Panc1 (cell line): ENCODE results near the gene MVK. TPM values are rescaled to one million over a fixed set of nuclear protein-coding genes. Genes with fewer than 3 reads are reported as not detected.
A peak's percentile ranks its signal among the peaks of the same experiment; 100 is the strongest.

Experiments used
- ATAC-seq: fragments of 200-7000 bp; cut with Tn5 transposase; 2 replicates; pipeline ENCODE4 v1.9.1; 2020; ENCODE audit warnings: mild to moderate bottlenecking, moderate library complexity
- BruUV-seq: library from RNA; stranded (reverse); fragments of 400-500 nt; replicated peaks from 2 replicates; lab custom pipeline; 2021; lab: Mats Ljungman, UMichigan
- CTCF ChIA-PET: fragments of 300-600 bp; sonication (Branson Sonifier 250); formaldehyde crosslinking; loops from one replicate; lab custom pipeline; 2022; ENCODE audit warnings: antibody characterized with exemption; lab: Charles Lee
- POLR2A ChIA-PET: fragments of 300-600 bp; sonication (Branson Sonifier 250); formaldehyde crosslinking; loops from one replicate; lab custom pipeline; 2022; ENCODE audit warnings: antibody characterized with exemption; lab: Charles Lee
- DNase-seq: peaks from one replicate; pipeline ENCODE4 v3.0.0-alpha.2; 2010; ENCODE audit warnings: low read depth, low spot score
- H3K27ac ChIP-seq: 2 replicates; pipeline ENCODE4 v1.5.1; 2011; ENCODE audit warnings: mild to moderate bottlenecking, low read length, inconsistent platforms
- H3K27me3 ChIP-seq: fragments of 200-500 bp; sonication (Bioruptor generic); 2 replicates; pipeline ENCODE4 v1.6.0; 2014; ENCODE audit warnings: low read length, inconsistent platforms; ENCODE audit not compliant: control insufficient read depth, insufficient read depth
- H3K36me3 ChIP-seq: fragments of 200-500 bp; sonication (Bioruptor generic); 2 replicates; pipeline ENCODE4 v1.5.1; 2014; ENCODE audit warnings: inconsistent platforms, mild to moderate bottlenecking, low read length, moderate library complexity; ENCODE audit not compliant: control insufficient read depth, insufficient read depth
- H3K4me1 ChIP-seq: 2 replicates; pipeline ENCODE4 v1.5.1; 2011; ENCODE audit warnings: inconsistent platforms, mild to moderate bottlenecking, low read length, moderate library complexity; ENCODE audit not compliant: control insufficient read depth, insufficient read depth
- H3K4me3 ChIP-seq, 2 experiments: 2 replicates each; pipeline ENCODE4 v1.5.1; 2011 to 2012; ENCODE audit warnings: low read depth in 2 of 2, low read length in 2 of 2, mild to moderate bottlenecking in 2 of 2, inconsistent platforms in 1 of 2, moderate library complexity in 1 of 2
- H3K9me3 ChIP-seq: fragments of 200-500 bp; sonication (Bioruptor generic); 2 replicates; pipeline ENCODE4 v1.5.1; 2014; ENCODE audit warnings: low read depth, mild to moderate bottlenecking, inconsistent platforms, low read length, moderate library complexity; ENCODE audit not compliant: control insufficient read depth, insufficient read depth
- CTCF ChIP-seq: fragments of 450-650 bp; IDR thresholded peaks from 2 replicates; pipeline ENCODE4 v1.5.1; 2017; ENCODE audit warnings: mild to moderate bottlenecking
- POLR2AphosphoS5 ChIP-seq: IDR thresholded peaks from 2 replicates; pipeline ENCODE4 v1.6.1; 2012; ENCODE audit warnings: mild to moderate bottlenecking, low read depth, low read length, moderate library complexity
- REST ChIP-seq, 2 experiments: IDR thresholded peaks; 2 replicates each; pipeline ENCODE4 v1.6.1; 2011 to 2012; ENCODE audit warnings: low read depth in 2 of 2, control low read depth in 1 of 2, low read length in 1 of 2, mild to moderate bottlenecking in 1 of 2, moderate library complexity in 1 of 2; ENCODE audit not compliant: insufficient read depth in 1 of 2
- SIN3A ChIP-seq: IDR thresholded peaks from 2 replicates; pipeline ENCODE4 v1.6.1; 2012; ENCODE audit warnings: low read depth, mild to moderate bottlenecking, low read length, moderate library complexity, borderline replicate concordance; ENCODE audit not compliant: insufficient read depth
- TCF7L2 ChIP-seq: IDR thresholded peaks from 2 replicates; pipeline ENCODE4 v1.6.1; 2011; ENCODE audit warnings: mild to moderate bottlenecking, low read depth, low read length, inconsistent platforms
- in situ Hi-C: cut with HindIII; loops from 2 replicates; pipeline ENCODE4 v1.10.0; 2016; ENCODE audit warnings: low sequenced_read_pairs, low pct_unique_long_range_greater_than_20kb
- intact Hi-C: fragments of 100-400 bp; cut with micrococcal nuclease; formaldehyde crosslinking; loops from one replicate; pipeline ENCODE4 v1.10.0; 2022; ENCODE audit not compliant: unreplicated experiment
- total RNA-seq: library from RNA; stranded (reverse); gene quantifications from one replicate; pipeline ENCODE4 v1.2.1, GENCODE V29; 2021; ENCODE audit not compliant: unreplicated experiment

Gene MVK
- total RNA-seq, 1 experiment from 2014 or later = 41.6 TPM

- intact Hi-C loops = no loop called here
- ATAC-seq (peak; percentile 50), DNase-seq (no peak)
- ChIA-PET POLR2A (no interaction called here), CTCF (no interaction called here)
- H3K27ac ChIP-seq = no peak overlapping the region
- no TSS peak for BruUV-seq
- TF ChIP-seq SIN3A = no peak
- no peak for TF ChIP-seq POLR2AphosphoS5
- no peak for TF ChIP-seq TCF7L2
- no peak for TF ChIP-seq REST (IDR thresholded peaks at IDR 0.05; ENCODE audit: insufficient read depth in 1 of 2, low read depth in 2 of 2, low read length in 1 of 2)
- no peak for TF ChIP-seq CTCF
- no peaks in the 10 kb centered on the region for H3K4me1 ChIP-seq
- no peaks in the 10 kb centered on the region for H3K9me3 ChIP-seq
- in situ Hi-C loops = no loop called here
- H3K36me3 ChIP-seq = peaks cover 3% of the 10 kb centered on the region
- H3K27me3 ChIP-seq = no peaks in the 10 kb centered on the region
- no peak overlapping the region for H3K4me3 ChIP-seq
These were observed 8.3 kb downstream of the MVK start for GRCh38 chr12:109581856-109582255.

- TF ChIP-seq CTCF (no peak), TCF7L2 (no peak), POLR2AphosphoS5 (no peak), REST (IDR thresholded peaks at IDR 0.05; ENCODE audit: insufficient read depth in 1 of 2, low read depth in 2 of 2, low read length in 1 of 2) (no peak), SIN3A (no peak)
- POLR2A ChIA-PET = no interaction called here
- intact Hi-C loops = no loop called here
- no peaks in the 10 kb centered on the region; the same call in 1 of the 2 replicates for H3K36me3 ChIP-seq
- no peak overlapping the region for H3K4me3 ChIP-seq
- no TSS peak for BruUV-seq
- no peaks in the 10 kb centered on the region for H3K27me3 ChIP-seq
- DNase-seq (no peak), ATAC-seq (no peak)
- no peaks in the 10 kb centered on the region for H3K4me1 ChIP-seq
- CTCF ChIA-PET = interaction anchor here (0.6 kb wide), 2 partner anchors 41 to 159 kb away, joined by 4 to 8 read pairs; no protein-coding TSS in a partner anchor
- in situ Hi-C loops = no loop called here
- H3K27ac ChIP-seq = no peak overlapping the region
- no peaks in the 10 kb centered on the region for H3K9me3 ChIP-seq
These were observed 9.0 kb downstream of the MVK start for GRCh38 chr12:109582636-109583035.
